ENCODE data around the gene CCDC120.
A peak's percentile ranks its signal among the peaks of the same experiment; 100 is the strongest.

Gene CCDC120

GRCh38 chrX:49061916-49062315 lies 3.1 kb downstream of the CCDC120 start:
- Histone ChIP-seq H3K4me1 (ENCODE audit: control insufficient read depth in 1 of 2, insufficient read depth in 2 of 2, low read length in 2 of 2) (peaks cover 5 to 9% of the 10 kb centered on the region in 2 donors), H3K27me3 (ENCODE audit: control insufficient read depth in 1 of 2, insufficient read depth in 2 of 2, low read length in 2 of 2) (no peaks in the 10 kb centered on the region), H3K4me3 (ENCODE audit: low read depth in 1 of 2, low read length in 2 of 2) (no peak overlapping the region), H3K36me3 (ENCODE audit: control insufficient read depth in 1 of 2, insufficient read depth in 2 of 2, low read length in 2 of 2) (peaks cover 0 to 7% of the 10 kb centered on the region in 2 donors), H3K9ac (ENCODE audit: low read depth in 1 of 2, low read length in 2 of 2) (no peak overlapping the region), H3K27ac (ENCODE audit: low read depth, low read length) (no peak overlapping the region), H3K9me3 (ENCODE audit: control insufficient read depth in 1 of 2, low read length in 2 of 2) (no peaks in the 10 kb centered on the region)

DNA sequence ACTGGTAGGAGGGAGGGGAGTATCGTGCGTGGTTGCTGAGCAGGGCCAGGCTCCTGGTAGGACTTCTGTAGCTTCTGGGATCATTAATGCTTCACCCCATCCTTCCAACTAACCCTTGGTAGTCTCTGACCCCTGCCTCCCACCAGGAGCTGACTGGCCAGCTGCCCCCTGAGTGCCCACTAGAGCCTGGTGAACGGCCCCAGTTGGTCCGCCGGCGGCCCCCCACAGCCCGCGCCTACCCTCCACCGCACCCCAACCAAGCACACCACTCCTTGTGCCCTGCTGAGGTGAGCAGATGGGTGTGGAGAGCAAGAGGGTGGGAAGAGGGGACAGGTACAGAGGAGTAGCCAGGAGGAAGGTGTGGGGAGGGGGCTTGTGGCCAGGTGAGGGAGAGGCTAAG lies 4.9 kb downstream of the CCDC120 start:
- H3K27ac ChIP-seq (ENCODE audit: low read depth, low read length): no peak overlapping the region
- peaks cover 5 to 9% of the 10 kb centered on the region in 2 donors for H3K4me1 ChIP-seq (ENCODE audit: control insufficient read depth in 1 of 2, insufficient read depth in 2 of 2, low read length in 2 of 2)
- no peaks in the 10 kb centered on the region for H3K27me3 ChIP-seq (ENCODE audit: control insufficient read depth in 1 of 2, insufficient read depth in 2 of 2, low read length in 2 of 2)
- H3K9me3 ChIP-seq (ENCODE audit: control insufficient read depth in 1 of 2, low read length in 2 of 2): no peaks in the 10 kb centered on the region
- no peak overlapping the region for H3K9ac ChIP-seq (ENCODE audit: low read depth in 1 of 2, low read length in 2 of 2)
- H3K36me3 ChIP-seq (ENCODE audit: control insufficient read depth in 1 of 2, insufficient read depth in 2 of 2, low read length in 2 of 2): peaks cover 0 to 7% of the 10 kb centered on the region in 2 donors
- no peak overlapping the region for H3K4me3 ChIP-seq (ENCODE audit: low read depth in 1 of 2, low read length in 2 of 2)

- Histone ChIP-seq H3K9me3 (ENCODE audit: control insufficient read depth in 1 of 2, low read length in 2 of 2) (no peaks in the 10 kb centered on the region), H3K27me3 (ENCODE audit: control insufficient read depth in 1 of 2, insufficient read depth in 2 of 2, low read length in 2 of 2) (no peaks in the 10 kb centered on the region), H3K27ac (ENCODE audit: low read depth, low read length) (no peak overlapping the region), H3K36me3 (ENCODE audit: control insufficient read depth in 1 of 2, insufficient read depth in 2 of 2, low read length in 2 of 2) (peaks cover 0 to 7% of the 10 kb centered on the region in 2 donors), H3K4me1 (ENCODE audit: control insufficient read depth in 1 of 2, insufficient read depth in 2 of 2, low read length in 2 of 2) (peaks cover 5 to 9% of the 10 kb centered on the region in 2 donors), H3K4me3 (ENCODE audit: low read depth in 1 of 2, low read length in 2 of 2) (no peak overlapping the region), H3K9ac (ENCODE audit: low read depth in 1 of 2, low read length in 2 of 2) (no peak overlapping the region)
Observed at GRCh38 chrX:49064303-49064702, 5.5 kb downstream of the CCDC120 start.

- no peak overlapping the region for H3K27ac ChIP-seq (ENCODE audit: low read depth, low read length)
- H3K27me3 ChIP-seq (ENCODE audit: control insufficient read depth in 1 of 2, insufficient read depth in 2 of 2, low read length in 2 of 2): no peaks in the 10 kb centered on the region
- H3K36me3 ChIP-seq (ENCODE audit: control insufficient read depth in 1 of 2, insufficient read depth in 2 of 2, low read length in 2 of 2): peaks cover 0 to 7% of the 10 kb centered on the region in 2 donors
- peaks cover 5 to 9% of the 10 kb centered on the region in 2 donors for H3K4me1 ChIP-seq (ENCODE audit: control insufficient read depth in 1 of 2, insufficient read depth in 2 of 2, low read length in 2 of 2)
- H3K9ac ChIP-seq (ENCODE audit: low read depth in 1 of 2, low read length in 2 of 2): no peak overlapping the region
- no peaks in the 10 kb centered on the region for H3K9me3 ChIP-seq (ENCODE audit: control insufficient read depth in 1 of 2, low read length in 2 of 2)
- no peak overlapping the region for H3K4me3 ChIP-seq (ENCODE audit: low read depth in 1 of 2, low read length in 2 of 2)
Observed at GRCh38 chrX:49064735-49065134, 5.9 kb downstream of the CCDC120 start.

GRCh38 chrX:49066278-49066677 lies 7.5 kb downstream of the CCDC120 start:
- no peaks in the 10 kb centered on the region for H3K9me3 ChIP-seq (ENCODE audit: control insufficient read depth in 1 of 2, low read length in 2 of 2)
- H3K27me3 ChIP-seq (ENCODE audit: control insufficient read depth in 1 of 2, insufficient read depth in 2 of 2, low read length in 2 of 2): no peaks in the 10 kb centered on the region
- no peaks in the 10 kb centered on the region for H3K4me1 ChIP-seq (ENCODE audit: control insufficient read depth in 1 of 2, insufficient read depth in 2 of 2, low read length in 2 of 2)
- no peak overlapping the region for H3K9ac ChIP-seq (ENCODE audit: low read depth in 1 of 2, low read length in 2 of 2)
- no peak overlapping the region for H3K27ac ChIP-seq (ENCODE audit: low read depth, low read length)
- H3K4me3 ChIP-seq (ENCODE audit: low read depth in 1 of 2, low read length in 2 of 2): no peak overlapping the region
- H3K36me3 ChIP-seq (ENCODE audit: control insufficient read depth in 1 of 2, insufficient read depth in 2 of 2, low read length in 2 of 2): peaks cover 0 to 7% of the 10 kb centered on the region in 2 donors

DNA sequence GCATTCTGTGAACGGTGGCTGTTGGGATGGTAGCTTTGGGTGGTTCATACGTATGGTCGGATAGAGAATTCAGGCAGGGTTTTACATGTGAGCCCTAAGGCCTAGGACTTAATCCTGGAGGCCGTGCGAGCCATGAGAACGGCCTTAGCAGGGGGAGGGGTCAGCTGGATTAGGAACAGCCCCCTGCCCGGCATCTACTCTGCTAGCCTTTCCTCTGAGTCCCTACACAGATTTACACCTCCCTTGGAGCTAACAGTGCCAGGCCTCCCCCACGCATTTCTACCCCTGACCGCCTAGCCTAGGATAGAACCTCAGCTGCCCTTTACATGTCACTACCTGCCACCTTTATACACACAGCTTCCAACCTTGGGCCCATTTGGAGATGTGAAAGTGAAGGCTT lies 7.9 kb downstream of the CCDC120 start:
- H3K9me3 ChIP-seq (ENCODE audit: control insufficient read depth in 1 of 2, low read length in 2 of 2): no peaks in the 10 kb centered on the region
- H3K27ac ChIP-seq (ENCODE audit: low read depth, low read length): no peak overlapping the region
- H3K9ac ChIP-seq (ENCODE audit: low read depth in 1 of 2, low read length in 2 of 2): no peak overlapping the region
- H3K36me3 ChIP-seq (ENCODE audit: control insufficient read depth in 1 of 2, insufficient read depth in 2 of 2, low read length in 2 of 2): peaks cover 0 to 7% of the 10 kb centered on the region in 2 donors
- no peaks in the 10 kb centered on the region for H3K4me1 ChIP-seq (ENCODE audit: control insufficient read depth in 1 of 2, insufficient read depth in 2 of 2, low read length in 2 of 2)
- H3K27me3 ChIP-seq (ENCODE audit: control insufficient read depth in 1 of 2, insufficient read depth in 2 of 2, low read length in 2 of 2): no peaks in the 10 kb centered on the region
- H3K4me3 ChIP-seq (ENCODE audit: low read depth in 1 of 2, low read length in 2 of 2): no peak overlapping the region

GRCh38 chrX:49067285-49068120 lies 8.7 kb downstream of the CCDC120 start:
- no peak overlapping the region for H3K27ac ChIP-seq (ENCODE audit: low read depth, low read length)
- H3K4me1 ChIP-seq (ENCODE audit: control insufficient read depth in 1 of 2, insufficient read depth in 2 of 2, low read length in 2 of 2): peaks cover 0 to 2% of the 10 kb centered on the region in 2 donors
- no peak overlapping the region for H3K9ac ChIP-seq (ENCODE audit: low read depth in 1 of 2, low read length in 2 of 2)
- H3K27me3 ChIP-seq (ENCODE audit: control insufficient read depth in 1 of 2, insufficient read depth in 2 of 2, low read length in 2 of 2): no peaks in the 10 kb centered on the region
- no peak overlapping the region for H3K4me3 ChIP-seq (ENCODE audit: low read depth in 1 of 2, low read length in 2 of 2)
- peaks cover 0 to 7% of the 10 kb centered on the region in 2 donors for H3K36me3 ChIP-seq (ENCODE audit: control insufficient read depth in 1 of 2, insufficient read depth in 2 of 2, low read length in 2 of 2)
- no peaks in the 10 kb centered on the region for H3K9me3 ChIP-seq (ENCODE audit: control insufficient read depth in 1 of 2, low read length in 2 of 2)

- Histone ChIP-seq H3K27me3 (ENCODE audit: control insufficient read depth in 1 of 2, insufficient read depth in 2 of 2, low read length in 2 of 2) (no peaks in the 10 kb centered on the region), H3K4me3 (ENCODE audit: low read depth in 1 of 2, low read length in 2 of 2) (no peak overlapping the region), H3K36me3 (ENCODE audit: control insufficient read depth in 1 of 2, insufficient read depth in 2 of 2, low read length in 2 of 2) (peaks cover 0 to 4% of the 10 kb centered on the region in 2 donors), H3K9me3 (ENCODE audit: control insufficient read depth in 1 of 2, low read length in 2 of 2) (no peaks in the 10 kb centered on the region), H3K4me1 (ENCODE audit: control insufficient read depth in 1 of 2, insufficient read depth in 2 of 2, low read length in 2 of 2) (peaks cover 0 to 10% of the 10 kb centered on the region in 2 donors), H3K27ac (ENCODE audit: low read depth, low read length) (no peak overlapping the region), H3K9ac (ENCODE audit: low read depth in 1 of 2, low read length in 2 of 2) (no peak overlapping the region)
Observed at GRCh38 chrX:49069038-49069437, 10.2 kb downstream of the CCDC120 start.

- H3K27me3 ChIP-seq (ENCODE audit: control insufficient read depth in 1 of 2, insufficient read depth in 2 of 2, low read length in 2 of 2): no peaks in the 10 kb centered on the region
- H3K9ac ChIP-seq (ENCODE audit: low read depth in 1 of 2, low read length in 2 of 2): no peak overlapping the region
Observed at GRCh38 chrX:49070988-49071387, 12.2 kb downstream of the CCDC120 start.

DNA sequence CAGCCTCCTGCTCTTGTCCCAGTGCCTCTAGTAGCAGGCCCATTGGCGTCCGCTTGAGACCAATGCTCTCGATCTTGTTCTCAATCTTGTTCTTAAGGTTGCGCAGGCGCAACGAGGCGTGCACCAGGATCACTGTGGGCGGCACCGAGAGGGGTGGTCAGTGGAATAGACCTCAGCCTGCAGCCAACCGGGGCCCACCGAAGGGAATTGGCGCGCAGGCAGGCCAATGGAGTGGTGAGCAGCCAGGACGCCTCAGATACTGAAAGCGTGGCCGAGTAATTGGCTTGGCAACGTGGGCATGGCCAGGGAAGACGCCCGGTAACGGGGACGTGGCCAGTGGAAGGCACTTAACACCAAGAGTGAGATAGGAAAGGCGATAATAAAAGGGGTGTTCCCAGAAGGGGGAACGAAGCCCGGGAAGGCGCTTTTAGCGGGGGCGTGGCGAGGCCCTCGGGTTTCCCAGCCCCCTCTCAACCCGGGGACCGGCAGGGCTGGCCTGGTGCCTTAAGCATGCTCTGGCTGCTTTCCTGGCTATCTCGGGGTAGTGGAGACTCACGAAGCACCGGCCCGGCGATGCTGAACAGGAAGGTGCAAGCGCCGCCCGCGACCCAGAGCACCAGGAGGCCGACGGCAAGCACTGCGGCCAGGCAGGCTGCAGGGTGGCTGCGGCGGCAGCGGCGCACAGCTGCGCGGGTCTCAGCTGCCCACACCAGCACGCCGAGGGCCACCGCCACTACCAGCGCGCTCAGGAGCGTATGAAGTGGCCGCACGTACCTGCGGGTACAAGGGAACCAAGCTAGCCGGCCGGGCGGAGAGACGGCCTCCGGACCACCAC lies 13.3 kb downstream of the CCDC120 start:
- Histone ChIP-seq H3K9ac (ENCODE audit: low read depth in 1 of 2, low read length in 2 of 2) (no peak overlapping the region), H3K4me3 (ENCODE audit: low read depth in 1 of 2, low read length in 2 of 2) (peak overlapping the region; percentile 5 to 17), H3K4me1 (ENCODE audit: control insufficient read depth in 1 of 2, insufficient read depth in 2 of 2, low read length in 2 of 2) (peaks cover 0 to 10% of the 10 kb centered on the region in 2 donors), H3K36me3 (ENCODE audit: control insufficient read depth in 1 of 2, insufficient read depth in 2 of 2, low read length in 2 of 2) (peaks cover 6 to 7% of the 10 kb centered on the region in 2 donors), H3K27me3 (ENCODE audit: control insufficient read depth in 1 of 2, insufficient read depth in 2 of 2, low read length in 2 of 2) (no peaks in the 10 kb centered on the region), H3K27ac (ENCODE audit: low read depth, low read length) (no peak overlapping the region), H3K9me3 (ENCODE audit: control insufficient read depth in 1 of 2, low read length in 2 of 2) (no peaks in the 10 kb centered on the region)

More at GRCh38 chrX:49070988-49071387, 12.2 kb downstream of the CCDC120 start:
- Histone ChIP-seq H3K4me3 (ENCODE audit: low read depth in 1 of 2, low read length in 2 of 2) (no peak overlapping the region), H3K4me1 (ENCODE audit: control insufficient read depth in 1 of 2, insufficient read depth in 2 of 2, low read length in 2 of 2) (peaks cover 0 to 10% of the 10 kb centered on the region in 2 donors), H3K9me3 (ENCODE audit: control insufficient read depth in 1 of 2, low read length in 2 of 2) (no peaks in the 10 kb centered on the region), H3K36me3 (ENCODE audit: control insufficient read depth in 1 of 2, insufficient read depth in 2 of 2, low read length in 2 of 2) (peaks cover 0 to 4% of the 10 kb centered on the region in 2 donors), H3K27ac (ENCODE audit: low read depth, low read length) (no peak overlapping the region)

Data from duodenal mucosa (tissue), 2 donors.